ENCODE data around the gene PPP1R13L.
"Not testable (repeated sequence)": the region's sequence is repeated elsewhere in the genome, so short reads cannot be mapped to it uniquely, and the experiment has no call there.

Gene PPP1R13L

DNA sequence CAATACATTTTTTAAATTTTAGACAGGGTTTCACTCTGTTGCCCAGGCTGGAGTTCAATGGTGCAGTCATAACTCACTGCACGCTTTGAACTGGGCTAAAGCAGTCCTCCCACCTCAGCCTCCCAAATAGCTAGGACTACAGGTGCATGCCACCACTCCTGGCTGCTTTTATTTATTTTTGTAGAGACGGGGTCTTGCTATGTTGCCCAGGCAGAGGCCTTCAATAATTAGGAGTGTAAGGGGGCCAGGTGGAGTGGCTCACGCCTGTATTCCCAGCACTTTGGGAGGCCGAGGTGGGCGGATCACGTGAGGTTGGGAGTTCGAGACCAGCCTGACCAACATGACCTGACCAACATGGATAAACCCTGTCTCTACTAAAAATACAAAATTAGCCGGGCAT lies 27.7 kb upstream of the PPP1R13L start:
- DNase-seq (ENCODE audit: low read depth in 2 of 2): not testable (repeated sequence)

DNA sequence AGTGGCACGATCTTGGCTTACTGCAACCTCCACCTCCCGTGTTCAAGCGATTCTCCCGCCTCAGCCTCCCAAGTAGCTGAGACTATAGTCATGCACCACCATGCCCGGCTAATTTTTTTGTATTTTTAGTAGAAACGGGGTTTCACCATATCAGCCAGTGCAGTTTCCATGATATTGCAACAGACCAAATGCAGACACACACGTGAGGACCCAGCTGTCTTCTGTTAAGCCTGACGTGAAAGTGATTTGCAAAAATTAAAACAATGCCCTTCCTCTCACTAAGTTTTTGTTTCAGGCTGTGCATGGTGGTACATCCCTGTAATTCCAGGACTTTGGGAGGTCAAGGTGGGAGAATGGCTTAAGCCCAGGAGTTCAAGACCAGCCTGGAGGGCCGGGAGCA lies 26.1 kb upstream of the PPP1R13L start:
- DNase-seq (ENCODE audit: low read depth in 2 of 2): not testable (repeated sequence)

- DNase-seq (ENCODE audit: low read depth in 2 of 2): not testable (repeated sequence)
Measured at GRCh38 chr19:45429896-45430295, 25.0 kb upstream of the PPP1R13L start.

DNA sequence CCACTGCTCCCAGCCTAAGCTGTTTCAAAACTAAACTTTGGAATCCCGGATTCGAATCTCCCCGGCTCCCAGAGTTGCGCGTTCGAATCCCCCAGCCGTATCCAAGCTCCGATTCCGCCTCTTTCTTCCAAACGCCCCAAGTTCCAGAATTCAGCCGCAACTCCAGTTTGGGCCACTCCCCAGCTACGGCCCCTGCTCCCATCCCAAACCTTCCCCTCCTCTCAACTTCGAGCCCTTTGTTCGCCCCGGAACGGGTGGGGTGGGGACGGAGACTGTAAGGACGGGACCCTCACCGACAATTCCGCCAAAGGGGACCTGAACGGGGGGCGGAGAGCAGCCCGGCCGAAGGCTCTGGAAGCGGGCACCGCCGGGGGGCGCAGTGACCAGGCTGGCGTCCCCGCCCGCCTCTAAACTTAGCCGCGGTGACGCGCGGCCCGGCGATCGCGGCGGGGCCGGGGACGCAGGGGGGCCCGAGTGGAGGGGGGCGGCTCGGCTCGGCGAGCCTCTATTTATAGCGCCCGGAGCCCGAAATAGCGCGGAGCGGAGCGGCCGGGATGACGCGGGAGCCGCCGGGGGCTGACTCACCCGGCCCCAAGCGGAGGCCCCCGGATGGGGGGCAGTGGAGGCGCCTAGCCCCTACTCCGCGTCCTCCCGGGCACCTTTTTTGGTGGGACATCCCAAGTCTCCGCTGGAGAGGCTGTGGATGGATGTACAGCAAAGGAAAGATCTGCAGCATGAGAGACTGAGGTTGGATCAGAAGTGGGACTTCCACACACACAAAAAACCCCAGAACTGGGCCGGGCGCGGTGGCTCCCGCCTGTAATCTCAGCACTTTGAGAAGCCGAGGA lies 23.7 kb upstream of the PPP1R13L start:
- DNase-seq (ENCODE audit: low read depth in 2 of 2): no peak

DNA sequence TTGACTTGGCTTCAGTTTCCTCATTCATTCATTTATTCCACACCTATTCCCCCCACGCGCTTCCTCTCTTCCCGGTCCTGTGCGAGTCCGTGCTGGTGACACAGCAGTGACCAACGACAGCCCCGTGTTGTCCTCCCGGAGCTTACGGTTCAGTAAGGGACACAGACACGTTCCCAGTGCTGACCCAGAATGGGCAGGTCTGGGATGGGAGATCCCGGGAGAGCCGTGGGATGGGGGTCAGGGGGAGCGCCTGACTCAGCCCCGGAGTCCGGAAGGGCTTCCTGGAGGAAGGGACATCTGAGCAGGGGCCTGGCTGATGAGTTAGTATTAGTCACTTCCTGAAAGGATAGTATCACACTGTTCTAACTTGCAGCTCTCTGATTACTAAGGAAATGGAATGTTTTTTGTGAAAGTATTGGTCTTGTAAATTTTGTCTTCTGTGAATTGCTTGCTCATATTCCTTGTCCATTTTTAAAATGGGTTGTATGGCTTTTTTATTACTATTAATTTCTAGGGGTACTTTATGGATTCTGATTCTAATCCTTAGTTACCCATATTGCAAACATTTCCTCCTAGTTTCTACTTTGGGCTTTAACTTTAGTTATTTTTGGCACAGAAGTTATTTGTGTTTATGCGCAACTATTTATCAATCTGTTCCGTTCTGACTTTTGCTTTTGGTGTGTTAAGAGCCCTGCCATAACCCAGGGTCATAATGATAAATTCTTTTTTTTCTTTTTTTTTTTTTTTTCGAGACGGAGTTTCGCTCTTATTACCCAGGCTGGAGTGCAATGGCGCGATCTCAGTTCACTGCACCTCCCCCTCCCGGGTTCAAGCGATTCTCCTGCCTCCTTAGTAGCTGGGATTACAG lies 19.6 kb upstream of the PPP1R13L start:
- no peak for DNase-seq (ENCODE audit: low read depth in 2 of 2)

GRCh38 chr19:45423589-45424190 lies 18.8 kb upstream of the PPP1R13L start, which contains the start of gene ERCC1:
Gene ERCC1, minus strand, starts transcription at chr19:45423917. Its CDS starts 543 bp downstream, at chr19:45423374.
- DNase-seq (ENCODE audit: low read depth in 2 of 2): peak; percentile 38 to 57

GRCh38 chr19:45423033-45423588 lies 18.2 kb upstream of the PPP1R13L start:
- DNase-seq (ENCODE audit: low read depth in 2 of 2): peak in 1 of 2 donors; percentile 73

- DNase-seq (ENCODE audit: low read depth in 2 of 2): no peak
Measured at GRCh38 chr19:45421947-45422498, 17.2 kb upstream of the PPP1R13L start.

DNA sequence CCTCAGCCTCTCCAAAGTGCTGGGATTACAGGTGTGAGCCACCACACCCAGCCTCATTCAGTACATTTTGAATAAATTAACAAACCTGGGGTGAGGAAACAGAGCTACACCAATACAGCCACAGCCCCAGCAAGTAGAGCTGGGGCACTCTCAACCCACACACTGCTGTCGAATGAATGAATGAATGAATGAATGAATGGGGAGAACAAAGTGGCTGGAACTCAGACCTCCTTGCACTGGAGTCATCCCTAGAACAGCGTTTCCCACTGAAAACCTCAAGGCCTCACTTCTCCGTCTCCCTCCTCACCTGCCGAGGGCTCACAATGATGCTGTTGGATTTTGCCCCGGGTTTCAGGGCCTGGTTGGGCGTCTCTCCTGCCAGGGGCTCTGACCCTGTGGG lies 16.0 kb upstream of the PPP1R13L start:
- DNase-seq (ENCODE audit: low read depth in 2 of 2): no peak

DNA sequence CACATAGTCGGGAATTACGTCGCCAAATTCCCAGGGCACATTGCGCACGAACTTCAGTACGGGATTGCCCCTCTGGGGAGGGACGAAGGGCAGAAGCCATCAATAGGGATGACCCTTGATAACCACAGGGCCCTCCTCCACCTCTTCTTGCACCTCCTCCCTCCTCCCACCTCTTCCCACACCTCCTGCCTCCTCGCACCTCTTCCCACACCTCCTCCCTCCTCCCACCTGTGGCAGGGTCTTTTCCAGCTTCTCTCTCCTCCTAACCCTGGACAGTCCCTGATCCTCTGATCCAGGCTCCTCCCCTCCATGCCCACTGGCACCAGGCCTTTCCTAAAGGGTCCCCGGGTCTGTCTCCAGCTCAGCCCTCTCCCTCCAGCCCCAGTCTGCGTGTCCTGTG lies 15.5 kb upstream of the PPP1R13L start:
- no peak for DNase-seq (ENCODE audit: low read depth in 2 of 2)

DNA sequence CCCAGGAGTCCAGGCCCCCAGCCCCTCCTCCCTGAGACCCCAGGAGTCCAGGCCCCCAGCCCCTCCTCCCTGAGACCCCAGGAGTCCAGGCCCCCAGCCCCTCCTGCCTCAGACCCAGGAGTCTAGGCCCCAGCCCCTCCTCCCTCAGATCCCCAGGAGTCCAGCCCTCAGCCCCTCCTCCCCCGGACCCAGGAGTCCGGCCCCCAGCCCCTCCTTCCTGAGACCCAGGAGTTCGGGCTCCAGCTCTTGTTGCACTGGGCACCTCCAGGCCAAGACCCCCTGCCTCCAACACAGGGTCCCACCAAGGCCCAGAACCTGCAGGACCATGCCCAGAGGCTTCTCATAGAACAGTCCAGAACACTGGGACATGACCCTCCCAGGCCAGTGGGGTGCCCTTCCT lies 15.0 kb upstream of the PPP1R13L start:
- no peak for DNase-seq (ENCODE audit: low read depth in 2 of 2)

DNA sequence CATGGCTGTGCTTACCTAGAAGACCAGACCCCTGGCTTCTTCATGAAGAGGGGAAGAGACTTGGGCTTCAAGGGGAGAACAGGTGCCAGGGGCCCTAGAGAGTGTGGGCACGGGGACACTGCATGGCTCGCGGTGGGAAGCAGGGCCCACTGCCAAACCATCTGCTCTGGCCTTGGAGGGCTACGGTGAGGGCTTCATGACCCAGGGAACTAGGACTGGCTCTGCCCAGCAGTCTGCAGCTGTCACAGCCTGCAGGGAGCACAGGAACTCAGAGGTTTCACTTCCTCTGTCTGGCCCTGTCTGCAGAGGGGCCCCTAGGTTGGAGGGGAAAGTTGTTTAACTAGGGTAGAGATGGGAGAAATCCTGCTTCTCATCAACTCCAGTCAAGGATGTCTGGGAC lies 14.5 kb upstream of the PPP1R13L start:
- no peak for DNase-seq (ENCODE audit: low read depth in 2 of 2)

GRCh38 chr19:45418802-45419201 lies 13.9 kb upstream of the PPP1R13L start:
- no peak for DNase-seq (ENCODE audit: low read depth in 2 of 2)

GRCh38 chr19:45417151-45417550 lies 12.3 kb upstream of the PPP1R13L start:
- no peak for DNase-seq (ENCODE audit: low read depth in 2 of 2)

DNA sequence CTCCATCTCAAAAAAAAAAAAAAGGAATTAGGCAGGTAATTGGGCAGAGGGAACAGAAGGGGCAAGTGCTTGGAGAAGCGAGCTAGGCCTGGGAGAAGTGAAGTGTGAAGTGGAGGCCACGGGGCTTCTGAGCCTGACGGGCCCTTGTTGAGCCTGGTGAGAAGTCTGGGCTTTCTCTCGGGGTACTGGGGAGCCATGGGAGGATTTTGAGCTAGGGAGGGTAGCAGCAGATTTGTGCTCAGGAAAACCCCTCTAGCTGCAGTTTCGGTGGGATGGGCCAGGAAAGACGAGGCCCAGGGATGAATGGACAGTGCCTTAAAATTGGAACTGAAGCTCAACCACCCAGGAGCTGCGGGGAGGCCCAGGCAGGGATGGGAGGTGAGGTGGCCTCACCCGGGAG lies 9.6 kb upstream of the PPP1R13L start:
- DNase-seq (ENCODE audit: low read depth in 2 of 2): no peak

DNA sequence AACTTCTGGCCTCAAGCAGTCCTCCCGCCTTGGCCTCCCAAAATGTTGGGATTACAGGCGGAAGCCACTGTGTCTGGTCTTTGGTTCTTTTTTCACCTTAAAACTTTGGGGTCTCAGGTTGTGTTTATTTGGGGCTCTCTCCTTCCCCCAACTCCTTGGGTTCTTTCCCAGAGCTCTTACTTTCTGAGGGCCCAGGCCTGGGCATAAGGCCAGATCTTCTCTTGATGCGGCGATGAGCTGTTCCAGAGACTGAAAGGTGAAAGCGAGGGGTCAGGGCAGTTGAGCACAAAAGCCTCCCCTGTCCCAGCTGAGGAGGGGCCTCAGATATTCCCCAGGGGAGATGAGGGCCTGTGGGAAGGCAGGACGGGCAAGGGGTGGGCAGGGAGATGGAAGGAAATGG lies 8.6 kb upstream of the PPP1R13L start:
- no peak for DNase-seq (ENCODE audit: low read depth in 2 of 2)

DNA sequence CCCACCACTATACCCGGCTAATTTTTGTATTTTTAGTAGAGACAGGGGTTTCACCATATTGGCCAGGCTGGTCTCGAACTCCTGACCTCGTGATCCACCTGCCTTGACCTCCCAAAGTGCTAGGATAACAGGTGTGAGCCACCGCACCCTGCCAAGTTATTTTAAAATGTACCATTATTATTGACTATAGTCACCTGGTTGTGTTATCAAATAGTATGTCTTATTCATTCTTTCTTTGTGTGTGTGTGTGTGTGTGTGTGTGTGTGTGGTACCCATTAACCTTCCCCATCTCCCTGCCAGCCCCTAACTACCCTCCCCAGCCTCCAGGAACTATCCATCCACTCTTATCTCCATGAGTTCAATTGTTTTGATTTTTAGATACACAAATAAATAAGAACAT lies 5.5 kb upstream of the PPP1R13L start:
- not testable (repeated sequence) for DNase-seq (ENCODE audit: low read depth in 2 of 2)

DNA sequence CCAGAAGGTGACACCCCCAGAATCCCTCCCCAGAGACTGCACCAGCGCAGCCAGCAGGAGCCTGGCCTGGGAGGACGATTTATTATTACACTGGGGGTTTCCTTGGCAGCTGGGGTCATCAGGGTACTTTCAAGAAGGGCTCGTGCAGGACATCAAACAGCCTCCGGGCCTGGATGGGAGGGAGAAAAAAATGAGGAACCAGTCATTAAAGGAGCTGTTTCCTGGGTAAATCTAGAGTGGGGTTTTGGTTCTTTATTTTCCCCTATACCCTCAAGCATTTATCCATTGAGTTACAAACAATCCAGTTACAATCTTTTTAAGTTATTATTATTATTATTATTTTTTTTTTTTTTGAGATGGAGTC lies 4.7 kb upstream of the PPP1R13L start:
- no peak for DNase-seq (ENCODE audit: low read depth in 2 of 2)

DNA sequence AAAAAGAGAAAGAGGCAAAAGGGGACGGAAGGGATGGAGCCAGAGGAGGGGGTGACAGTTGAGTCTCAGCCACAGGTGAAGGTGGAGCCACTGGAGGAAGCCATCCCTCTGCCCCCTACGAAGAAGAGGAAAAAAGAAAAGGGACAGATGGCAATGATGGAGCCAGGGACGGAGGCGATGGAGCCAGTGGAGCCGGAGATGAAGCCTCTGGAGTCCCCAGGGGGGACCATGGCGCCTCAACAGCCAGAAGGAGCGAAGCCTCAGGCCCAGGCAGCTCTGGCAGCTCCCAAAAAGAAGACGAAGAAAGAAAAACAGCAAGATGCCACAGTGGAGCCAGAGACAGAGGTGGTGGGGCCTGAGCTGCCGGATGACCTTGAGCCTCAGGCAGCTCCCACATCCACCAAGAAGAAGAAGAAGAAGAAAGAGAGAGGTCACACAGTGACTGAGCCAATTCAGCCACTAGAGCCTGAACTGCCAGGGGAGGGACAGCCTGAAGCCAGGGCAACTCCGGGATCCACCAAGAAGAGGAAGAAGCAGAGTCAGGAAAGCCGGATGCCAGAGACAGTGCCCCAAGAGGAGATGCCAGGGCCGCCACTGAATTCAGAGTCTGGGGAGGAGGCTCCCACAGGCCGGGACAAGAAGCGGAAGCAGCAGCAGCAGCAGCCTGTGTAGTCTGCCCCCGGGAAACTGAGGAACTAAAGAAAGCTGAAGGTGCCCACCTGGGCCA lies 4.1 kb upstream of the PPP1R13L start:
- DNase-seq (ENCODE audit: low read depth in 2 of 2): no peak

- no peak for DNase-seq (ENCODE audit: low read depth in 2 of 2)
Measured at GRCh38 chr19:45408121-45408520, 3.3 kb upstream of the PPP1R13L start.

DNA sequence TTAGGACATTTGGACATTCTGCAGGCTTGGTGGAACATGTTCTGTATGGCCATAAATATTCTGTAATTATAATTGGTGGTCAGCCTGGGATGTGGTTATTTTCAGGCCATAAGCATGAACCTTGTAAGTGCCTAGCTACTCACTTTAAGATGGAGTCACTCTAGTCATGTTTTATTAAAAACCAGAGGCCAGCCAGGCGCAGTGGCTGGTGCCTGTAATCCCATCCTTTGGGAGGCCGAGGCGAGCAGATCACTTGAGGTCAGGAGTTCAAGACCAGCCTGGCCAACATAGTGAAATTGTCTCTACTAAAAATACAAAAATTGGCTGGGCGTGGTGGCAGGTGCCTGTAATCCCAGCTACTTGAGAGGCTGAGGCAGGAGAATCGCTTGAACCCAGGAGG lies 2.7 kb upstream of the PPP1R13L start:
- not testable (repeated sequence) for DNase-seq (ENCODE audit: low read depth in 2 of 2)

Data from stimulated activated CD8-positive, alpha-beta memory T cell treated with anti-CD3 and anti-CD28 coated beads, Interleukin-15, amount 100 ng/mL, for 4 hours (primary cell).